Measurements from ENCODE around the gene SLC16A8. TPM values are rescaled to one million over a fixed set of nuclear protein-coding genes. Genes with fewer than 3 reads are reported as not detected.

The SLC16A8 gene
- polyA plus RNA-seq, 1 experiment = not detected

GRCh38 chr22:38033522-38034277, 50.3 kb downstream of the SLC16A8 start:
- Histone ChIP-seq H3K4me3 (ENCODE audit: low read depth, low read length) (no peak overlapping the region), H3K9me3 (ENCODE audit: control insufficient read depth, insufficient read depth, low read length) (peaks cover 3% of the 10 kb centered on the region; the same call in 1 of the 2 replicates), H3K27me3 (ENCODE audit: control insufficient read depth, insufficient read depth, low read length) (no peaks in the 10 kb centered on the region), H3K27ac (ENCODE audit: low read depth, low read length) (peak overlapping the region; percentile 77)
- ChIA-PET POLR2A (interaction anchor here (0.6 to 1.3 kb wide), 3 partner anchors 14 to 648 kb away, joined by 3 to 6 read pairs (median 3); partner anchors contain the start of gene TOMM22), CTCF (interaction anchor here (1.0 kb wide), 1 partner anchor 19 kb away, joined by 5 read pairs; no protein-coding TSS in a partner anchor)
- no peak for DNase-seq (ENCODE audit: low read depth, low spot score)
- TF ChIP-seq CTCF (IDR thresholded peaks at IDR 0.05; ENCODE audit: low read depth, low read length) = no peak

GRCh38 chr22:38032681-38033521, 51.1 kb downstream of the SLC16A8 start:
- TF ChIP-seq CTCF (IDR thresholded peaks at IDR 0.05; ENCODE audit: low read depth, low read length) = no peak
- peak overlapping the region; percentile 11 for H3K27ac ChIP-seq (ENCODE audit: low read depth, low read length)
- no peak overlapping the region for H3K4me3 ChIP-seq (ENCODE audit: low read depth, low read length)
- ChIA-PET CTCF (no interaction called here), POLR2A (interaction anchor here (0.5 kb wide), 1 partner anchor 10 kb away, joined by 6 read pairs; no protein-coding TSS in a partner anchor)
- no peaks in the 10 kb centered on the region for H3K9me3 ChIP-seq (ENCODE audit: control insufficient read depth, insufficient read depth, low read length)
- DNase-seq (ENCODE audit: low read depth, low spot score) = peak; percentile 61
- H3K27me3 ChIP-seq (ENCODE audit: control insufficient read depth, insufficient read depth, low read length) = peaks cover 1% of the 10 kb centered on the region

- POLR2A ChIA-PET = no interaction called here
- DNase-seq (ENCODE audit: low read depth, low spot score) = no peak
- Histone ChIP-seq H3K27ac (ENCODE audit: low read depth, low read length) (no peak overlapping the region), H3K4me3 (ENCODE audit: low read depth, low read length) (no peak overlapping the region), H3K9me3 (ENCODE audit: control insufficient read depth, insufficient read depth, low read length) (no peaks in the 10 kb centered on the region), H3K27me3 (ENCODE audit: control insufficient read depth, insufficient read depth, low read length) (peaks cover 2% of the 10 kb centered on the region)
- CTCF ChIA-PET = no interaction called here
- no peak for TF ChIP-seq CTCF (IDR thresholded peaks at IDR 0.05; ENCODE audit: low read depth, low read length)
These were observed 52.5 kb downstream of the SLC16A8 start for GRCh38 chr22:38031491-38031890.

GRCh38 chr22:38030311-38031133, 53.5 kb downstream of the SLC16A8 start:
- CTCF ChIA-PET = interaction anchor here (1.1 kb wide), 1 partner anchor 65 kb away, joined by 3 read pairs; no protein-coding TSS in a partner anchor
- POLR2A ChIA-PET = interaction anchor here (0.6 kb wide), 1 partner anchor 56 kb away, joined by 3 read pairs; no protein-coding TSS in a partner anchor
- no peak overlapping the region for H3K27ac ChIP-seq (ENCODE audit: low read depth, low read length)
- TF ChIP-seq CTCF (IDR thresholded peaks at IDR 0.05; ENCODE audit: low read depth, low read length) = no peak
- no peak overlapping the region for H3K4me3 ChIP-seq (ENCODE audit: low read depth, low read length)
- H3K9me3 ChIP-seq (ENCODE audit: control insufficient read depth, insufficient read depth, low read length) = no peaks in the 10 kb centered on the region
- no peak for DNase-seq (ENCODE audit: low read depth, low spot score)
- peaks cover 12% of the 10 kb centered on the region for H3K27me3 ChIP-seq (ENCODE audit: control insufficient read depth, insufficient read depth, low read length)

All from AG04450 (cell line).